ENCODE results near the gene GIMAP5. TPM values are rescaled to one million over a fixed set of nuclear protein-coding genes. Genes with fewer than 3 reads are reported as not detected.

Gene GIMAP5
- total and polyA plus RNA-seq, 2 of the 13 experiments (the other 11 are each of a cell fraction or from before 2014, with no cell fraction given) = not detected

DNA sequence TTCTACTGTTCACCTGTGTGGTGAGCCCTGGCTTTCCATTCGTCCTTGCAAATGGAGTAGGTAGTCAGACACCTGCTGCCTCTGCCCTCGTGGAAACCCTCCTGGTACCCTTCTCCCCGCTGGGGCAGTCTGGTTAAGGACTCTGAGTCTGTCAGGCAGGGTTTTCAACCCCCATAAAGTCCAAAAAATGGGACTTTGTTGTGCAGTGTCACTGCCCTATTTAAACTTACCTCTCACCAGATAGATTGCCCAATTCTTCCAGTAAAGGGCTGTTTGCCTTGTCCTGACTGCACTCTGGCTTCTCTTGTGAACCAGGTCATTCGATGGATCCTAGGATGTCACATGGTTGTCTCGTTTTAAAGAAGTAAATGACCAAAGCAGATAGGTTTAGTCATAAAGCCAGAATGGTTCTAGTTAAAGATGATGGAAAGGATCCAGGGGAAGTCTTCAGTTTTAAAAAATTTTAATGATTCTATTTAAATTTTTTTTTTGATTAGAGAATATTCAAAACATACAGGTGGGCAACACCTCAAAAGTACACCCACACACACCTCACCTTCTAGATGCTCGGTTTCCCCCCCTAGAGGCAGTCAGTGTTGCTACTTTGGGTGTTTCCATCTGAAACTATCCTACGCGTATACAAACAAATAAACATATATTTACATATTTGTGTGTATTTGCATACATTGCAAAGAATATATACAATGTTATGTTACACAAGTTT is 41.0 kb downstream of the GIMAP5 start (continued):
- TF ChIP-seq, protein P1, sequence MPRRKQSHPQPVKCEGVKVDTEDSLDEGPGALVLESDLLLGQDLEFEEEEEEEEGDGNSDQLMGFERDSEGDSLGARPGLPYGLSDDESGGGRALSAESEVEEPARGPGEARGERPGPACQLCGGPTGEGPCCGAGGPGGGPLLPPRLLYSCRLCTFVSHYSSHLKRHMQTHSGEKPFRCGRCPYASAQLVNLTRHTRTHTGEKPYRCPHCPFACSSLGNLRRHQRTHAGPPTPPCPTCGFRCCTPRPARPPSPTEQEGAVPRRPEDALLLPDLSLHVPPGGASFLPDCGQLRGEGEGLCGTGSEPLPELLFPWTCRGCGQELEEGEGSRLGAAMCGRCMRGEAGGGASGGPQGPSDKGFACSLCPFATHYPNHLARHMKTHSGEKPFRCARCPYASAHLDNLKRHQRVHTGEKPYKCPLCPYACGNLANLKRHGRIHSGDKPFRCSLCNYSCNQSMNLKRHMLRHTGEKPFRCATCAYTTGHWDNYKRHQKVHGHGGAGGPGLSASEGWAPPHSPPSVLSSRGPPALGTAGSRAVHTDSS (CRISPR knock-in tag; conservative IDR thresholded peaks at IDR 0.05) = no peak
- TF ChIP-seq ETV6 (CRISPR knock-in tag; conservative IDR thresholded peaks at IDR 0.05) (no peak), KAT8 (CRISPR knock-in tag; IDR thresholded peaks at IDR 0.05) (no peak), ZNF383 (CRISPR knock-in tag; IDR thresholded peaks at IDR 0.05; ENCODE audit: borderline replicate concordance) (no peak), FOXC1 (CRISPR knock-in tag; IDR thresholded peaks at IDR 0.05; ENCODE audit: borderline replicate concordance) (no peak), ZNF20 (CRISPR knock-in tag; IDR thresholded peaks at IDR 0.05) (no peak), KDM1A (CRISPR knock-in tag; IDR thresholded peaks at IDR 0.05) (no peak), ZMYM3 (CRISPR knock-in tag; IDR thresholded peaks at IDR 0.05) (no peak), GABPB1 (CRISPR knock-in tag; IDR thresholded peaks at IDR 0.05) (no peak), SOX5 (CRISPR knock-in tag; IDR thresholded peaks at IDR 0.05; ENCODE audit: borderline replicate concordance) (peak; percentile 41; the same call in 1 of the 2 replicates), RELA (CRISPR knock-in tag; IDR thresholded peaks at IDR 0.05) (no peak), MZF1 (CRISPR knock-in tag; IDR thresholded peaks at IDR 0.05; ENCODE audit: borderline replicate concordance) (no peak), TEAD3 (CRISPR knock-in tag; optimal IDR thresholded peaks at IDR 0.05; ENCODE audit: borderline replicate concordance) (peak; percentile 32), HMG20A (CRISPR knock-in tag; IDR thresholded peaks at IDR 0.05; ENCODE audit: borderline replicate concordance) (no peak), RARG (CRISPR knock-in tag; IDR thresholded peaks at IDR 0.05; ENCODE audit: low read depth) (no peak), RBAK (CRISPR knock-in tag; IDR thresholded peaks at IDR 0.05) (no peak)
- TF ChIP-seq, protein P2, sequence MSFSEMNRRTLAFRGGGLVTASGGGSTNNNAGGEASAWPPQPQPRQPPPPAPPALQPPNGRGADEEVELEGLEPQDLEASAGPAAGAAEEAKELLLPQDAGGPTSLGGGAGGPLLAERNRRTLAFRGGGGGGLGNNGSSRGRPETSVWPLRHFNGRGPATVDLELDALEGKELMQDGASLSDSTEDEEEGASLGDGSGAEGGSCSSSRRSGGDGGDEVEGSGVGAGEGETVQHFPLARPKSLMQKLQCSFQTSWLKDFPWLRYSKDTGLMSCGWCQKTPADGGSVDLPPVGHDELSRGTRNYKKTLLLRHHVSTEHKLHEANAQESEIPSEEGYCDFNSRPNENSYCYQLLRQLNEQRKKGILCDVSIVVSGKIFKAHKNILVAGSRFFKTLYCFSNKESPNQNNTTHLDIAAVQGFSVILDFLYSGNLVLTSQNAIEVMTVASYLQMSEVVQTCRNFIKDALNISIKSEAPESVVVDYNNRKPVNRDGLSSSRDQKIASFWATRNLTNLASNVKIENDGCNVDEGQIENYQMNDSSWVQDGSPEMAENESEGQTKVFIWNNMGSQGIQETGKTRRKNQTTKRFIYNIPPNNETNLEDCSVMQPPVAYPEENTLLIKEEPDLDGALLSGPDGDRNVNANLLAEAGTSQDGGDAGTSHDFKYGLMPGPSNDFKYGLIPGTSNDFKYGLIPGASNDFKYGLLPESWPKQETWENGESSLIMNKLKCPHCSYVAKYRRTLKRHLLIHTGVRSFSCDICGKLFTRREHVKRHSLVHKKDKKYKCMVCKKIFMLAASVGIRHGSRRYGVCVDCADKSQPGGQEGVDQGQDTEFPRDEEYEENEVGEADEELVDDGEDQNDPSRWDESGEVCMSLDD (CRISPR knock-in tag; IDR thresholded peaks at IDR 0.05; ENCODE audit: borderline replicate concordance) = no peak
- TF ChIP-seq, protein P3, sequence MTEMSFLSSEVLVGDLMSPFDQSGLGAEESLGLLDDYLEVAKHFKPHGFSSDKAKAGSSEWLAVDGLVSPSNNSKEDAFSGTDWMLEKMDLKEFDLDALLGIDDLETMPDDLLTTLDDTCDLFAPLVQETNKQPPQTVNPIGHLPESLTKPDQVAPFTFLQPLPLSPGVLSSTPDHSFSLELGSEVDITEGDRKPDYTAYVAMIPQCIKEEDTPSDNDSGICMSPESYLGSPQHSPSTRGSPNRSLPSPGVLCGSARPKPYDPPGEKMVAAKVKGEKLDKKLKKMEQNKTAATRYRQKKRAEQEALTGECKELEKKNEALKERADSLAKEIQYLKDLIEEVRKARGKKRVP (CRISPR knock-in tag; IDR thresholded peaks at IDR 0.05) = 0 out of 4 replicates have a peak, but pooled peaks of 1 of the 2 experiments have one; percentile 18
- TF ChIP-seq, protein P4, sequence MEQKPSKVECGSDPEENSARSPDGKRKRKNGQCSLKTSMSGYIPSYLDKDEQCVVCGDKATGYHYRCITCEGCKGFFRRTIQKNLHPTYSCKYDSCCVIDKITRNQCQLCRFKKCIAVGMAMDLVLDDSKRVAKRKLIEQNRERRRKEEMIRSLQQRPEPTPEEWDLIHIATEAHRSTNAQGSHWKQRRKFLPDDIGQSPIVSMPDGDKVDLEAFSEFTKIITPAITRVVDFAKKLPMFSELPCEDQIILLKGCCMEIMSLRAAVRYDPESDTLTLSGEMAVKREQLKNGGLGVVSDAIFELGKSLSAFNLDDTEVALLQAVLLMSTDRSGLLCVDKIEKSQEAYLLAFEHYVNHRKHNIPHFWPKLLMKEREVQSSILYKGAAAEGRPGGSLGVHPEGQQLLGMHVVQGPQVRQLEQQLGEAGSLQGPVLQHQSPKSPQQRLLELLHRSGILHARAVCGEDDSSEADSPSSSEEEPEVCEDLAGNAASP (CRISPR knock-in tag; IDR thresholded peaks at IDR 0.05; ENCODE audit: borderline replicate concordance) = peak; percentile 82; the same call in 1 of the 2 replicates
- TF ChIP-seq, protein P5, sequence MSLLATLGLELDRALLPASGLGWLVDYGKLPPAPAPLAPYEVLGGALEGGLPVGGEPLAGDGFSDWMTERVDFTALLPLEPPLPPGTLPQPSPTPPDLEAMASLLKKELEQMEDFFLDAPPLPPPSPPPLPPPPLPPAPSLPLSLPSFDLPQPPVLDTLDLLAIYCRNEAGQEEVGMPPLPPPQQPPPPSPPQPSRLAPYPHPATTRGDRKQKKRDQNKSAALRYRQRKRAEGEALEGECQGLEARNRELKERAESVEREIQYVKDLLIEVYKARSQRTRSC (CRISPR knock-in tag; IDR thresholded peaks at IDR 0.05; ENCODE audit: low read depth) = no peak
